Ascending aorta (tissue), 2 donors: Measurements from ENCODE around the gene ENDOV. TPM values are rescaled to one million over a fixed set of nuclear protein-coding genes. Genes with fewer than 3 reads are reported as not detected.

ENCODE experiments used
- DNase-seq, 2 donors: peaks; one replicate each; pipeline ENCODE4 v3.0.0-alpha.2; 2019; ENCODE audit warnings: low spot score in 2 of 2
- H3K27ac ChIP-seq, 2 donors: fragments of 200-600 bp; sonication (generic); one replicate each; pipeline ENCODE4 v1.5.1; 2016 to 2017; ENCODE audit warnings: mild to moderate bottlenecking in 1 of 2
- H3K27me3 ChIP-seq: fragments of 200-600 bp; sonication (generic); one replicate; pipeline ENCODE4 v1.5.1; 2017
- H3K36me3 ChIP-seq, 2 donors: fragments of 200-600 bp; sonication (generic); one replicate each; pipeline ENCODE4 v1.5.1; 2016
- H3K4me1 ChIP-seq, 2 donors: fragments of 200-600 bp; sonication (generic); one replicate each; pipeline ENCODE4 v1.5.1; 2016 to 2017; ENCODE audit warnings: mild to moderate bottlenecking in 1 of 2
- H3K4me3 ChIP-seq, 2 donors: fragments of 200-600 bp; sonication (generic); one replicate each; pipeline ENCODE4 v1.5.1; 2016 to 2017; ENCODE audit warnings: mild to moderate bottlenecking in 1 of 2
- H3K9me3 ChIP-seq, 2 donors: fragments of 200-600 bp; sonication (generic); one replicate each; pipeline ENCODE4 v1.5.1; 2016
- CTCF ChIP-seq, 3 experiments: fragments of 200-600 bp in 2 of 3; fragments of 450-650 bp in 1 of 3; sonication (generic) in 2 of 3; IDR thresholded peaks; one replicate each; pipeline ENCODE4 v1.5.1; 2016 to 2019; ENCODE audit warnings: antibody characterized with exemption in 3 of 3, mild to moderate bottlenecking in 1 of 3, moderate library complexity in 1 of 3
- intact Hi-C: fragments of 100-400 bp; cut with DNase I; formaldehyde crosslinking; loops from one replicate; pipeline ENCODE4 v1.15.1; 2023
- total RNA-seq: library from RNA; depleted of rRNA; stranded (reverse); fragments of >200 nt; gene quantifications from one replicate; pipeline ENCODE4 v1.1.0, GENCODE V29; 2016

Gene ENDOV
- total RNA-seq, 1 donor from 2014 or later: 18.0 TPM

DNA sequence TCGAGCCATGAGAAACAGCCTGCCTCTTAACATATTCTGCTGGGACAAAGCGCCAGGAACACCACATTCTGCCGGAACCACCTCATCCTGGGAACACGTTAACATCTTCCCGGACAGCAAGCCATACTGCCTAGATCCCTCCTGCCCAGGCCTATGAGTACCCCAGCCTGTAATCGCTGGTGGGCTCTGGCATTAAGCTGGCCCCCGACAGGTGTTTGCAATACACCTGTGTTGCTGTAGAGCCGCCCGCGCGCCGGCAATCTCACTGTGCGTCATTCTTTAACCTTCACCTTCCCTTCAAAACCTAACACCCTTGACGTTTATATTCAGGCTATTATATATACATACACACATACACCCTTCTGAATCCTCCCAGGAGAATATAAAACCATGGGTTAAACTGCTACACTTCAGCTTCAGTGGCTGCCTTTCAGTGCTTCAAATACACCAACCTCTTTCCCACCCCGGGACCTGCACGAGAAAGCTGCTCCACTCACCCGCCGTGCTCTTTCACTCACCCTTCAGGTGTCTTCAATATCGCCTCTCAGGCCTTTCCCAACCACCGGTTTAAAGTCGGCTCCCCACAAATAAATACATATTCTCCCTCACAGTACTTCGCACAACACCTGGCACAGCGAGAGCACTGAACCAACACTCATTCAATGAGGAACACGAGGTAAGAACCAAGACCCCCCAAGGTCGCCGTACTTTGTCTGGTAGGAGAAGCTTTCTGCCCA, 1.0 kb upstream of the ENDOV start:
- H3K9me3 ChIP-seq: no peaks in the 10 kb centered on the region
- DNase-seq: no peak
- peak overlapping the region; percentile 93 to 98 for H3K4me3 ChIP-seq
- no peaks in the 10 kb centered on the region for H3K36me3 ChIP-seq
- no peak for TF ChIP-seq CTCF (IDR thresholded peaks at IDR 0.05)
- H3K4me1 ChIP-seq: peaks cover 4 to 17% of the 10 kb centered on the region in 2 donors
- intact Hi-C loops: loop anchor here (10.0 kb wide), 2 partner anchors 131 to 681 kb away; partner anchors contain the start of gene RPTOR
- H3K27ac ChIP-seq: no peak overlapping the region
- no peaks in the 10 kb centered on the region for H3K27me3 ChIP-seq

DNA sequence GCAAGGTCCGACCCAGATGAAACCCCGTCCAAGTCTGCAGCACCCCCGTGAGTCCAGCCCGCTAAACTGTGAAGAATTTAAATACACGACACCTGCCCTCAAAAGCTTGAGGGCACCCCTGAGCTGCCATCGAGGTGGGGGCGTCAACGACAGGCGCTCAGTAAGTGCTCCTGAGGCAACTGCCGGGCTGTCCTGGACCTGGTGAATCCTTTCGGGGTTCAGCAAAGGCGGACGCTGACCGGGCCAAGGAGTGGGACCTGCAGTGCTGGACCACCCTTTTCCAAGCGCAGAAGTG, 512 bp upstream of the ENDOV start:
- H3K4me3 ChIP-seq: peak overlapping the region; percentile 93 to 98
- intact Hi-C loops: loop anchor here (10.0 kb wide), 2 partner anchors 130 to 680 kb away; partner anchors contain the start of gene RPTOR
- no peak for TF ChIP-seq CTCF (IDR thresholded peaks at IDR 0.05)
- DNase-seq: no peak
- no peaks in the 10 kb centered on the region for H3K9me3 ChIP-seq
- no peaks in the 10 kb centered on the region for H3K36me3 ChIP-seq
- H3K4me1 ChIP-seq: peaks cover 4 to 17% of the 10 kb centered on the region in 2 donors
- H3K27ac ChIP-seq: peak overlapping the region; percentile 91 to 98
- no peaks in the 10 kb centered on the region for H3K27me3 ChIP-seq

- H3K4me3 ChIP-seq: peak overlapping the region; percentile 93 to 98
- H3K27ac ChIP-seq: peak overlapping the region; percentile 91 to 98
- H3K9me3 ChIP-seq: no peaks in the 10 kb centered on the region
- peaks cover 4 to 17% of the 10 kb centered on the region in 2 donors for H3K4me1 ChIP-seq
- H3K36me3 ChIP-seq: no peaks in the 10 kb centered on the region
- TF ChIP-seq CTCF (IDR thresholded peaks at IDR 0.05): no peak
- intact Hi-C loops: loop anchor here (1.0 to 10.0 kb wide), 5 partner anchors 39 to 679 kb away; partner anchors contain the start of genes CHMP6, EIF4A3 and RPTOR
- no peaks in the 10 kb centered on the region for H3K27me3 ChIP-seq
- no peak for DNase-seq
Measured at GRCh38 chr17:80415626-80416137, 715 bp downstream of the ENDOV start.

- H3K27ac ChIP-seq: no peak overlapping the region
- no peak for TF ChIP-seq CTCF (IDR thresholded peaks at IDR 0.05)
- peaks cover 4 to 17% of the 10 kb centered on the region in 2 donors for H3K4me1 ChIP-seq
- intact Hi-C loops: loop anchor here (5.0 to 10.0 kb wide), 4 partner anchors 128 to 678 kb away; partner anchors contain the start of genes CHMP6, EIF4A3 and RPTOR
- H3K36me3 ChIP-seq: no peaks in the 10 kb centered on the region
- no peaks in the 10 kb centered on the region for H3K9me3 ChIP-seq
- no peaks in the 10 kb centered on the region for H3K27me3 ChIP-seq
- H3K4me3 ChIP-seq: peak overlapping the region in 1 of 2 donors; percentile 93
- DNase-seq: no peak
Measured at GRCh38 chr17:80416260-80416939, 1.4 kb downstream of the ENDOV start.

DNA sequence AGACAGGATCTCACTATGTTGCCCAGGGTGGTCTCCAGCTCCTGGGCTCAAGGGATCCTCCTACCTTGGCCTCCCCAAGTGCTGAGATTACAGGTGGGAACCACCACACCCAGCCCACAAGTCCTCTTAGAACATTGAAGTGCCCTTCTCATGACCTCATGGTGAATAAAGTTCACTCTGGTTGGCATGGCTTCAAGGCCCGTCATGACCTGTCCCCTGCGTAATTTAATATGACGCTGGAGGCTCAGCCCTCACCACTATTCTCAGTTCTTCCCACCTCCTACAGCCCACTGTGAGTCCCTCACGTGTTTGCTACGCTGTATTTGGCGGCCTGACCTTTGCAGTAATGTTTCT, 1.9 kb downstream of the ENDOV start:
- H3K9me3 ChIP-seq: no peaks in the 10 kb centered on the region
- no peak overlapping the region for H3K27ac ChIP-seq
- intact Hi-C loops: loop anchor here (5.0 to 10.0 kb wide), 4 partner anchors 128 to 678 kb away; partner anchors contain the start of genes CHMP6, EIF4A3 and RPTOR
- H3K27me3 ChIP-seq: no peaks in the 10 kb centered on the region
- TF ChIP-seq CTCF (IDR thresholded peaks at IDR 0.05): no peak
- no peak for DNase-seq
- no peak overlapping the region for H3K4me3 ChIP-seq
- H3K36me3 ChIP-seq: no peaks in the 10 kb centered on the region
- peaks cover 4 to 17% of the 10 kb centered on the region in 2 donors for H3K4me1 ChIP-seq
